Measurements from ENCODE around the gene SLIT1. TPM values are rescaled to one million over a fixed set of nuclear protein-coding genes. Genes with fewer than 3 reads are reported as not detected.

SLIT1 gene
- total RNA-seq, 1 donor from 2014 or later, result 0.23 TPM

DNA sequence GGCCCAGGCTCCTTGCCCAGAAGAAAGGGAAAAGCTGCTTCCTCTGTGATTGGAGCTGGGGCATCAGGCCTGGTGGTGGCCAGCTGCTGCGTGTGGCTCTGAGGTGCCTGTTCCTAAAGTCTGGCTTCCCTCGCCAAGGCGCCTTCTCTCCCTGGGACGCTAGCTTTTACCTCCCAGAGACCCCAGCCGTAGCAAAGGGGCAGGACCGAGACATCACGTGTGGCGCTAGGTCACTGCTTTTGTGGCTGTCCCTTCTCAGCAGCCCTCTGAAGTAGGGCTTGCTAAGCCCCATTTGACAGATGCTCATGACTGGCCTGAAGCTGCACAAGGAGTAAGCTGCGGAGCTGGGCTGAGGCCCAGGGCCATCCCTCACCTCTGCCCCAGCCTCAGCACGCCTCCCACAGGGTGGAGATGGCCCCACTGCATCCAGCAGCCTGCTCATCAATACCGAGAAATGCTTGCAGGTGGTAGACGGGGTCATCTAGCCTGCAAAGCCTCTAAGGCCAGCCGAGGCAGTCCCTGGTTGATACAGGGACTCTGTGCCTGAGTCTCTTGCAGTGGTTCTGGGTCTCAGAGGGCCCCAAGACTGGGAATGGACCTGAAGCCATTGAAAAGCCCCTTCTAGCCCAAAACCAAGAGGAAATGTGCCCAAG is 182.5 kb downstream of the SLIT1 start:
- no peaks in the 10 kb centered on the region for H3K4me1 ChIP-seq
- no peaks in the 10 kb centered on the region for H3K36me3 ChIP-seq
- H3K27ac ChIP-seq, result no peak overlapping the region
- intact Hi-C loops (cut with DNase I), result no loop called here
- H3K27me3 ChIP-seq, result no peaks in the 10 kb centered on the region
- ATAC-seq, result no peak
- H3K9me3 ChIP-seq, result peaks cover 10% of the 10 kb centered on the region
- no peak for DNase-seq
- TF ChIP-seq, protein P1, sequence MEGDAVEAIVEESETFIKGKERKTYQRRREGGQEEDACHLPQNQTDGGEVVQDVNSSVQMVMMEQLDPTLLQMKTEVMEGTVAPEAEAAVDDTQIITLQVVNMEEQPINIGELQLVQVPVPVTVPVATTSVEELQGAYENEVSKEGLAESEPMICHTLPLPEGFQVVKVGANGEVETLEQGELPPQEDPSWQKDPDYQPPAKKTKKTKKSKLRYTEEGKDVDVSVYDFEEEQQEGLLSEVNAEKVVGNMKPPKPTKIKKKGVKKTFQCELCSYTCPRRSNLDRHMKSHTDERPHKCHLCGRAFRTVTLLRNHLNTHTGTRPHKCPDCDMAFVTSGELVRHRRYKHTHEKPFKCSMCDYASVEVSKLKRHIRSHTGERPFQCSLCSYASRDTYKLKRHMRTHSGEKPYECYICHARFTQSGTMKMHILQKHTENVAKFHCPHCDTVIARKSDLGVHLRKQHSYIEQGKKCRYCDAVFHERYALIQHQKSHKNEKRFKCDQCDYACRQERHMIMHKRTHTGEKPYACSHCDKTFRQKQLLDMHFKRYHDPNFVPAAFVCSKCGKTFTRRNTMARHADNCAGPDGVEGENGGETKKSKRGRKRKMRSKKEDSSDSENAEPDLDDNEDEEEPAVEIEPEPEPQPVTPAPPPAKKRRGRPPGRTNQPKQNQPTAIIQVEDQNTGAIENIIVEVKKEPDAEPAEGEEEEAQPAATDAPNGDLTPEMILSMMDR (IDR thresholded peaks at IDR 0.05), result no peak
- no peak overlapping the region for H3K4me3 ChIP-seq

DNA sequence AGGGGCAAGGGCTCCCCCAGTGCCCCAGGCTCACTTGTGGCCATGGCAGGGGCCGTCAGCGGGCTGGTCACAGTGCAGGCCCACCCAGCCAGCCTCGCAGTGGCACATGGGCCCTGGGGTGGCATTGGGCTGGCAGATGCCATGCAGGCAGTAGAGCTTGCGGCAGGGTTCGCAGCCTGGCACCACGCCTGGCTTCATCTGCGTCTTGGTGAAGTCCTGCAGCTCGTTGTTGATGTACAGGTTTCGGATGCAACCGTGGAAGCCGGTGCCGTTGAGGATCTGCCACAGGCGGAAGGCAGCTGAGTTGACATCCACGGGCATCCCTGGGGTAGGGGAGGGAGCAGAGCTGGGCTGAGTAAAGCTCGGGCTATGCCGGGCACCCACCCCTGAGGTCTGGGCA is 183.1 kb downstream of the SLIT1 start:
- Histone ChIP-seq H3K27ac (no peak overlapping the region), H3K4me3 (no peak overlapping the region), H3K4me1 (no peaks in the 10 kb centered on the region), H3K9me3 (peaks cover 6% of the 10 kb centered on the region), H3K36me3 (no peaks in the 10 kb centered on the region), H3K27me3 (no peaks in the 10 kb centered on the region)
- intact Hi-C loops (cut with DNase I), result no loop called here
- ATAC-seq (no peak), DNase-seq (no peak)
- TF ChIP-seq, protein P1 (IDR thresholded peaks at IDR 0.05), result no peak

DNA sequence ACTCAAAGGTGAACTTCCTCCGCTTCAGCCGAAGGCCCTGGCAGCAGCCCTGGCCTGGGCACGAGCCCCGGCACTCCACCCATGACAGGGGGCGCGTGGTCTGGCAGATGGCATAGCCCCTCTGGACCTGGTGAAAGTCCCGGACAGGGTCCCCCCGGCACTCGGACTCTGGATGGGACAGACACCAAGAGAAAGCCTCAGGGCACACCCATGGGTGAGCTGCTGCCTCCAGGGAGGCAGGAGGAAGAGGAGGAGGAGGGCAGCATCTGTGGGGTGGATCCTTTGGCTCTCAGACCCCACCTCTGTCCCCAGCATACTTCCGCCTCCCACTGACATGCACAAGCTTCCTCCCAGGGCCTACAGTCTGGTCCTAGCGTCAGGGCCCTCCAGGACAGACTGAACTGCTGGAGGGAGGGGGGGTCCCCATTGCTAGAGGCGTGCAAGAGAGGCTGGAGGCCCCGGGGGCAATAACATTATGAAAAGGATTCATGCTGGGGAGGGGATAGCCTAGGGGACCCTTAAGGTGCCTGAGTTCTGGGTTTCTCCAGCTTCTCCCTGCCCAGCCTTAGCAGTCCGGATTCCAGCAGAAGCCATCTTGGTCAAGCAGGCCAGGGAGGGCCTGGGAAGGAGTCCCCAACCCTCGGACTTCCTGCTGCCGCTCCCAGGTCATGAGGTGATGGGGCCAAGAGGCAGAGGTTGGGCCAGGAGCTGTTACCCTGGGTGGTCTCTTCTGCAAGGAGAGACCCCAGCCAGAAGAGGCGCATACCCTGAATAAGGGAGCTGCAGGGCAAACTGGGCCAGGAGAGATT is 184.4 kb downstream of the SLIT1 start:
- no peak overlapping the region for H3K4me3 ChIP-seq
- no peaks in the 10 kb centered on the region for H3K27me3 ChIP-seq
- TF ChIP-seq, protein P1 (IDR thresholded peaks at IDR 0.05), result no peak
- H3K27ac ChIP-seq, result no peak overlapping the region
- intact Hi-C loops (cut with DNase I), result no loop called here
- H3K9me3 ChIP-seq, result no peaks in the 10 kb centered on the region
- H3K36me3 ChIP-seq, result no peaks in the 10 kb centered on the region
- DNase-seq (no peak), ATAC-seq (no peak)
- no peaks in the 10 kb centered on the region for H3K4me1 ChIP-seq

DNA sequence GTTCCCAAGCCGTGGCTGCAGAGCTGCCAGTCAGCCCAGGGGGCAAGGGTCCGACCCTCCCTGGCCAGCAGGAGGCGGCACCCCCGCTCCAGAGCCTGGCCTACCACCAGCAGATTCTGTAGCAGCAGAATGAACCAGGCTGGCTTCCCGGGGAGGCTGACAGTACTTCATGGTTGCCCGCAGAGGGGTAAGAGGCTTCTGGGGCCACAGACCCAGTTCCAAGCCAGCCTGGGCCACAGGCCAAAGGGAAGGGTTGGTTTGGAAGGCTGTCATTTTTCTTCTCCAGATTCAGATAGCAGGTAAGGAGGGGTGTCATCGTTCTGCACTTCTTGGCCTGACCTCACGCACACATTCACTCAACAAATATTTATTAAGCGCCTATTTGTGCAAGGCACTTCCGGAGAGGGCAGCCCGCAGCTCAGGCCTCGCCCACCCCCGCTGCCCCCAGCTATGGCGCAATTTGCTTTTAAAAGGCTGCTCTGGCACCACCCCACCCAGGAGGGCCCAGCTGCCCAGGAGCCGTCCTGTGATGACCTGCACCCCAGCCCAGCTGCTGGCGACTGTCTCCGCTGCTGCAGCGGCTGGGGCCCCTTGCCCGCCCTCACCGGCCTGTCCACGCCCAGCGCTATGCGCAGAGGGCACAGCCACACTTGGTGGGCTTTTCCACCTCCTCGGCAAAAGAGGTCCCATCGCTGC is 185.1 kb downstream of the SLIT1 start:
- DNase-seq (no peak), ATAC-seq (no peak)

DNA sequence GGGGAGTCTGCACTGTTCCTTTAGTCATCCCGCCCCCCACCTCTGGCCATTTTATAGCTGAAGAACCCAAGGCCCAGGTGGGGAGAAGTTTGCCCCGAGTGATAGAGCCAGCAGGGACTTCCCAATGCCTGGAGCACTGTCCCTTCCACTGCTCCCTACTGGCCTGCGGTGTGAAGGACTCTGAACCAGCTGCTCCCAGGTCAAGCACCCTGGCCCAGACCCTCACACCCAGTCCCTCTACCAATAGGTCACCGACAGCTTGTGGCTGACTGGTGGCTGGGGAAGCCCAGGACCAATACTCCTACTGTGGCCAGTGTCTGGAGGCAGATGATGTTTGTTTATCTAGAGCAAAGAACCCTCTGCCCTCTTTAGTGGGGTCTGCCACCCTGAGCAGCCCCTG is 185.8 kb downstream of the SLIT1 start:
- no peaks in the 10 kb centered on the region for H3K36me3 ChIP-seq
- no peak overlapping the region for H3K4me3 ChIP-seq
- DNase-seq (no peak), ATAC-seq (no peak)
- H3K27ac ChIP-seq, result no peak overlapping the region
- intact Hi-C loops (cut with DNase I), result no loop called here
- no peaks in the 10 kb centered on the region for H3K4me1 ChIP-seq
- no peaks in the 10 kb centered on the region for H3K9me3 ChIP-seq
- H3K27me3 ChIP-seq, result no peaks in the 10 kb centered on the region
- TF ChIP-seq, protein P1 (IDR thresholded peaks at IDR 0.05), result no peak

More for the DNA sequence above, 185.1 kb downstream of the SLIT1 start:
- Histone ChIP-seq H3K27me3 (no peaks in the 10 kb centered on the region), H3K4me1 (no peaks in the 10 kb centered on the region), H3K4me3 (no peak overlapping the region), H3K27ac (no peak overlapping the region), H3K9me3 (no peaks in the 10 kb centered on the region), H3K36me3 (no peaks in the 10 kb centered on the region)
- intact Hi-C loops (cut with DNase I), result no loop called here
- TF ChIP-seq, protein P1 (IDR thresholded peaks at IDR 0.05), result no peak

All from upper lobe of right lung (tissue), 1 donor.